ENCODE results near the gene SLC16A10.

The SLC16A10 gene

DNA sequence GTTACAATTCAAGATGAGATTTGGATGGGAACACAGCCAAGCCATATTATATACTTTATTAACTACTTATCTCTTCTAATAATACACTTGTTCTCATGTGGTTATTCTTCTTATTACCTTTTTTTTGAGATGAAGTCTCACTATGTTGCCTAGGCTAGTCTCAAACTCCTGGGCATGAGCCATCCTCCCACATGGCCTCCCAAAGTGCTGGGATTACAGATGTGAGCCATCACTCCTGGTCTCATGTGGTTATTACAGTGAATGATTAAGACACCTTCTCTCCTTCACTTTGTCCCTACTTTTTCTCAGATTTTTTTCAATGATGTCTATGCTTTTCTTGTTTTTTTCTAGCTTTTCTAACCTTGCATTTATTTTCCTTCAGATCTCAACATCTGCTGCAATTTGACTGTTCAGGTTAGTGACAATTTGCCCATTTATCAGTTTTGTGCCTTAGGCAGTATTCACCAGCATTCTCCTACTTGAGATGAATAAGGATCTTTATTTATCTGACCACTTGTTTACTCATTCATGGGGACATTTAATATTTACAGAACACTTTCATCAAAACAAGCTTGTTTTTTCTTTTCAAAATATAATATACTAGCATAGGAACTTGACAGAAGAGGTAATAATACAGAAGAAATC, 105.7 kb downstream of the SLC16A10 start:
- DNase-seq (ENCODE audit: low read depth in 2 of 2) = no peak
- TF ChIP-seq, protein P1, sequence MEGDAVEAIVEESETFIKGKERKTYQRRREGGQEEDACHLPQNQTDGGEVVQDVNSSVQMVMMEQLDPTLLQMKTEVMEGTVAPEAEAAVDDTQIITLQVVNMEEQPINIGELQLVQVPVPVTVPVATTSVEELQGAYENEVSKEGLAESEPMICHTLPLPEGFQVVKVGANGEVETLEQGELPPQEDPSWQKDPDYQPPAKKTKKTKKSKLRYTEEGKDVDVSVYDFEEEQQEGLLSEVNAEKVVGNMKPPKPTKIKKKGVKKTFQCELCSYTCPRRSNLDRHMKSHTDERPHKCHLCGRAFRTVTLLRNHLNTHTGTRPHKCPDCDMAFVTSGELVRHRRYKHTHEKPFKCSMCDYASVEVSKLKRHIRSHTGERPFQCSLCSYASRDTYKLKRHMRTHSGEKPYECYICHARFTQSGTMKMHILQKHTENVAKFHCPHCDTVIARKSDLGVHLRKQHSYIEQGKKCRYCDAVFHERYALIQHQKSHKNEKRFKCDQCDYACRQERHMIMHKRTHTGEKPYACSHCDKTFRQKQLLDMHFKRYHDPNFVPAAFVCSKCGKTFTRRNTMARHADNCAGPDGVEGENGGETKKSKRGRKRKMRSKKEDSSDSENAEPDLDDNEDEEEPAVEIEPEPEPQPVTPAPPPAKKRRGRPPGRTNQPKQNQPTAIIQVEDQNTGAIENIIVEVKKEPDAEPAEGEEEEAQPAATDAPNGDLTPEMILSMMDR (IDR thresholded peaks at IDR 0.05; ENCODE audit: low read depth, low read length) = no peak
- H3K4me3 ChIP-seq (replicated peaks in 1 of 2; ENCODE audit: low read depth in 2 of 2, low read length in 2 of 2) = no peak overlapping the region

DNA sequence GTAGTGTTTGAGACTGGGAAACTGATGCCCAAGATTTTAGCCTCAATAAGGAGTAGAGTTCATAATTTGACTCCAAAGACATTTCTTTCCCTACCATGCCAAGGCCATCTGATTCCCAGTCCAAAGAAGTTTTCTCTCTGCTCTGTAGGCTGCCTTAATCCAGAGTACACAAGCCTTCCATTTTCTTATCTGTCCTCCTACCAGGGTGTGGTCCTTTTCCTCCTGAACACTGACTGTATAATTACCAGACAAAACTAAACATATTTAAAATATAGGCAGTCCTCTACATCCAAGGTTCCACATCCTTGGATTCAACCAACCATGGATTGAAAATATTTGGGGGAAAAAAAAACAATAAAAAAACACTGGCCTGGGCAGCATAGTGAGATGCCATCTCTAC, 108.4 kb downstream of the SLC16A10 start:
- TF ChIP-seq, protein P1 (IDR thresholded peaks at IDR 0.05; ENCODE audit: low read depth, low read length) = no peak
- no peak overlapping the region for H3K4me3 ChIP-seq (replicated peaks in 1 of 2; ENCODE audit: low read depth in 2 of 2, low read length in 2 of 2)
- DNase-seq (ENCODE audit: low read depth in 2 of 2) = no peak

DNA sequence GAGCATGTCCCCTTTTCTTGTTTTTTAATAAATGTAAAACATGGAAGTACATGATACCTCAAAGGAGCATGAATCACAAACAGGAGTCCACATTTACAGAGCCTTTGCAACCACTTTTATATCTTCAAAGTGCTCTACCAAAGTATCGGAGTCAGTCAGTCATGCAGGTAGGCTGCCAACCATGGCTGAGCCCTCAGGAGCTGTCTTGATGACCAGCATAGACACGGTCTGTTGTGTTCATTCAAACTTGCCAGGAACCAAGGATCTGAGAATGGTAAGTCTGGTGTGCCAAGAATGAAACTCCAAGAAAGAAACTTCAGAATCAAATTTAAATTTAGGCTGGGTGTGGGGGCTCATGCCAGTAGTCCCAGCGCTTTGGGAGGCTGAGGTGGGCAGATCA, 111.5 kb downstream of the SLC16A10 start:
- H3K4me3 ChIP-seq (replicated peaks in 1 of 2; ENCODE audit: low read depth in 2 of 2, low read length in 2 of 2) = no peak overlapping the region
- no peak for DNase-seq (ENCODE audit: low read depth in 2 of 2)
- TF ChIP-seq, protein P1 (IDR thresholded peaks at IDR 0.05; ENCODE audit: low read depth, low read length) = no peak

DNA sequence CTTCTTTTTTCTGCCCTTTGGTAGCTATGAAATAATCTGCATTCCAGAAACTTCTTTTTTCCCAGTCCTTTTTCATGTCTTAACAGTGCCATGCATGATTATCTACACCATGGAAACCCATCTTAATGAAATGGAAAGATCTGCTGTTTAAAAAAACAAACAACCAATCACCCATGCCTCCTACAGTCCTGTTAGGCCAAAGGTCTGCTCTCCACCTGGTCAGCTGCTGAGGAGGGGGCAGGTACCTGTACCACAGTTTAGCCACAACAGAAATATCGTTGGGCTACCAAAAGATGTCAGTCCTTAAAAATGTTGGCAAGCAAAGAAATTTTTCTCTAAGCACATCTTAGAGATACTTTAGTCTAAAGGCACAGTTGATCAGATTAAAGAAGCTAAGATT, 112.6 kb downstream of the SLC16A10 start:
- TF ChIP-seq, protein P1 (IDR thresholded peaks at IDR 0.05; ENCODE audit: low read depth, low read length) = no peak
- no peak for DNase-seq (ENCODE audit: low read depth in 2 of 2)
- no peak overlapping the region for H3K4me3 ChIP-seq (replicated peaks in 1 of 2; ENCODE audit: low read depth in 2 of 2, low read length in 2 of 2)

DNA sequence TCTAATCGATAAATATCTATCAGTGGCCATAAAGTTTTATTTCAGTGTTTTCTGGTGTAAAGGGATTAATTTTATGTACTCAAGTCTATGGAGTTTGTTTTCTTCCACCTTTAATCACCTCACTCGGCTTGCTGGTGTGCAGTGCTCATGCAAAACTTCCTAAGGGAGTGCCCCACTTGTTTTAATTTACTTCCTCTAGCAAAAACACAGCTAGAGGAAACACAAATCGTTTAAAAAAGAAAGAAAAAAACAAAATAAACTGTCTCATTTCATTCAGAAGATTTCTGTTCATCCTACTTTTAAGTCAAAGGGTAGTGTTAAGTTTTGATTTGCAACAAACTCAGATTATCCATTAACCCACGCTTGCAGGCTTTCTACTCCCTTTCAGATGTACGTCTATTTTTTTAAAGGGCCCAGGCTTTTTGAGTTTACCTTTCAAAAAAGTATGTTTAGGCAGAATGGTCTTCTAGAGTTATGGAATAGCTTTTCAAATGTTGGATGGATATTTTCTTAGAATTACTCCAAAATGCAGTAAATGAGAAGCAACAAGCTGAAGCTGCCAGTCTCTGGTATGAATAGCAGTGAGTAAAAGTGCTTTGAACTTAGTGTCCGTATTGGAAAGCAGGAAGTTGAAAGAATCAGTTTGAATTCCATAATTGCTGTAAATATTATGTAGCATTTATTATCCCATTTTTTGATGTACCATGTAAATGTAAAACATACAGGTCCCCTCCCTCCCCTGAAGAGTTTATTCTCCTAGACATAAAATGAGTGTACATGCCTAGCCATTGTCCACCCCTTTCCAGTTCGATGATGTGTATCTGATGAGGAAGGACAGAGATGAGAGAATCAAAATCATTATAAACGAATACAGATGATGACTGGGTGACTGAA, 113.3 kb downstream of the SLC16A10 start:
- H3K4me3 ChIP-seq (replicated peaks in 1 of 2; ENCODE audit: low read depth in 2 of 2, low read length in 2 of 2) = no peak overlapping the region
- no peak for DNase-seq (ENCODE audit: low read depth in 2 of 2)
- TF ChIP-seq, protein P1 (IDR thresholded peaks at IDR 0.05; ENCODE audit: low read depth, low read length) = no peak

DNA sequence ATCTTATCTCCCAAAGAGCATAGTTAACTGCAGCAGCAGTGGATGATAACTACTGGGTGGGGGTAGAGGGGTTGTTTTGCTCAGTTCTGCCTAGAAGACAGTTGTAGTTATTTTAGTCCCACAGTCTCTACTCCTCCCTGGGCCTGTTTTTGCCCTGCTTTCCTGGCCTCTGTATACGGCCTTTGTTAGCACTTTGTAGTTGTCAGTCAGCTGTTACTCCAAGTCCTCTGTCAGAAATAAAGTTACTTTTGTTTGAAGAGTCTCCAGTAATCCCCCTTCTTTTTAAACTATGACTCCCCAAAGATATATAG, 113.9 kb downstream of the SLC16A10 start:
- DNase-seq (ENCODE audit: low read depth in 2 of 2) = no peak
- H3K4me3 ChIP-seq (replicated peaks in 1 of 2; ENCODE audit: low read depth in 2 of 2, low read length in 2 of 2) = no peak overlapping the region
- TF ChIP-seq, protein P1 (IDR thresholded peaks at IDR 0.05; ENCODE audit: low read depth, low read length) = no peak

All from cardiac fibroblast (primary cell).